Keratinocyte (primary cell): ENCODE data around the gene MADD.

Experiments
- CTCF ChIP-seq, 3 experiments: IDR thresholded peaks in 1 of 3; conservative IDR thresholded peaks in 1 of 3; optimal IDR thresholded peaks in 1 of 3; 2 replicates in 2 of 3; 3 replicates in 1 of 3; pipeline versions ENCODE3 to v1.5.1; 2011; ENCODE audit warnings: low read length in 3 of 3, mild to moderate bottlenecking in 3 of 3, moderate library complexity in 2 of 3, control low read depth in 1 of 3, inconsistent platforms in 1 of 3; ENCODE audit not compliant: insufficient read depth in 2 of 3; ENCODE audit errors: extremely low read depth in 1 of 3
- EZH2 ChIP-seq: IDR thresholded peaks from one replicate; pipeline ENCODE4 v1.6.1; 2012; ENCODE audit warnings: inconsistent platforms, mild to moderate bottlenecking, low read length, moderate library complexity

- TF ChIP-seq CTCF (optimal IDR thresholded peaks at IDR 0.05 in 1 of 3, IDR thresholded peaks at IDR 0.05 in 1 of 3, conservative IDR thresholded peaks at IDR 0.05 in 1 of 3; ENCODE audit: extremely low read depth in 1 of 3, insufficient read depth in 2 of 3, low read length in 3 of 3) (peak in 2 of 3 experiments; percentile 1 to 3), EZH2 (no peak)
These were observed 106.8 kb downstream of the MADD start for GRCh38 chr11:47376525-47377371.
